ENCODE results near the gene MYO15B.

The MYO15B gene

GRCh38 chr17:75642784-75643642, 55.4 kb downstream of the MYO15B start:
- DNase-seq (ENCODE audit: low read depth in 2 of 2): no peak
- H3K4me3 ChIP-seq (replicated peaks in 1 of 2; ENCODE audit: low read depth in 2 of 2, low read length in 2 of 2): no peak overlapping the region
- no peak for TF ChIP-seq CTCF (IDR thresholded peaks at IDR 0.05; ENCODE audit: low read depth, low read length)

- TF ChIP-seq CTCF (IDR thresholded peaks at IDR 0.05; ENCODE audit: low read depth, low read length): no peak
- no peak for DNase-seq (ENCODE audit: low read depth in 2 of 2)
- no peak overlapping the region for H3K4me3 ChIP-seq (replicated peaks in 1 of 2; ENCODE audit: low read depth in 2 of 2, low read length in 2 of 2)
Observed at GRCh38 chr17:75643643-75644017, 56.0 kb downstream of the MYO15B start.

- H3K4me3 ChIP-seq (replicated peaks in 1 of 2; ENCODE audit: low read depth in 2 of 2, low read length in 2 of 2): no peak overlapping the region
- no peak for DNase-seq (ENCODE audit: low read depth in 2 of 2)
- no peak for TF ChIP-seq CTCF (IDR thresholded peaks at IDR 0.05; ENCODE audit: low read depth, low read length)
Observed at GRCh38 chr17:75645501-75645888, 57.9 kb downstream of the MYO15B start.

DNA sequence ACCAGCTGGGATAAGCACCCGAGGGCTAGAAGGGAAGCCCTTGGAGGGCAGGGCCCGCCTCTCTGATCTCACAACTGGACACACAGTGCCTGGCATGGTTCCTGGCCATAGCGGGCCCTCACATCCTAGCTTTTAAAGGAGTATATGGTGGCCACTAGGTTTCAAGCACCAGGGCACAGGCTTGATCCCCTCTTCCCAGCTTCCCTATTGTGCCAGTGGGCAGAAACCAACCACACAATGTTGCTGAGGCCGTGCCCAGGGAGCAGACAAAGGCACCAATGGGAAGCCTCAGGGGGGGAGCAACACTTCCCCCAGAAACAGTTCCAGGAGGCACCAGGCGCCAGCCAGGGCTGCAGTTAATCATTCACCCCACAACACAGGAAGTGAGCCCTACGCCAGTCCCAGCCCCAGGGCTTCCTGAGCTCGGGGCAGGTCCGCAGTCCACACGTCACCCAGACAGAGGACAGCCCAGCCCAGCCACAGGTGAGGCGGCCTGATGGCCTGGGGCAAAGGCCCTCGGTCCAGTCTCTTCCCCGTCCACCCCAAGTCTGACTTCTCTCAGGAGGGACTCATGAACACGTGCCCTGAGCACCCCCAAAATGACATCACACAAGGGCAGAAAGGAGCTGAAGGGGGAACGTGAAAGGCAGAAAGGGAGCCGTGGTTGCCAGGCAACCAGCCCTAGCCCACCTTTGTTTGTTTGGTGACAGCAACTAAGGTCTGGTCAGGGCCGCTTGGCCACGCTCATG, 58.5 kb downstream of the MYO15B start:
- no peak overlapping the region for H3K4me3 ChIP-seq (replicated peaks in 1 of 2; ENCODE audit: low read depth in 2 of 2, low read length in 2 of 2)
- no peak for TF ChIP-seq CTCF (IDR thresholded peaks at IDR 0.05; ENCODE audit: low read depth, low read length)
- DNase-seq (ENCODE audit: low read depth in 2 of 2): no peak

DNA sequence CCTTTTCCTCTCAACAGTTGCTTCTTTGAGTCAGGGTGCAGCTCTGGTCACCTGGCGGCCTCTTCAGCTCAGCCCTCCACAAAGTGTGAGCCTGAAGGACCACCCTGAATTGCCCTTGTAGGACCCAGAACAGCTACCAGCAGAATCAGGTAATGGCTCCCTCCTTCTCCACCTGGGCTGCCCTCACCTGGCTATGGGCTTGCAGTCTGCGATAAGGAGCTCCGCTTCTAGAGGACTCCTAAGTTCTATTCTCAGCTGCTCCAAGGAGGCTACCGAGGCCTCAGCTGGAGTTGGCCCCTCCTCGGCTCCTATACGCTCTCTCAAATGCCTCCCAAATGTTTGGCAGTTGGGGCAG, 59.0 kb downstream of the MYO15B start:
- H3K4me3 ChIP-seq (replicated peaks in 1 of 2; ENCODE audit: low read depth in 2 of 2, low read length in 2 of 2): no peak overlapping the region
- TF ChIP-seq CTCF (IDR thresholded peaks at IDR 0.05; ENCODE audit: low read depth, low read length): no peak

DNA sequence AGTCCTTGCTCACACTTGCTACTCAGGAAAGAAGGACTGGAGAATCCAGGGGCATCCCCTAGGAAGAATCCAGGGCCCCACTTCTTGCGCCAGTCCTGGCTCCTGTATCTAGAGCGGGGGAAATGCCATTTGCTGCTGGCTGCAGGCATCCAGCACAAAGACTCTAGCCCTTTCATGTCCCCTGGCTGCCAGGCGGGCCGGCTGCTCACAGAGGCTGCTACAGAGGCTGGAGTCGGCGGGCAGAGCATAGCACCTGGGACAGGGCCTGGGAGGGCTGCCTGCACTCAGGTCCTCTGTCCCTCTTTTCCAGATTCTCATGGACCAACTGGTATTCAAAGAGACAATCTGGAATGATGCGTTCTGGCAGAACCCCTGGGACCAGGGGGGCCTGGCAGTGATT, 59.5 kb downstream of the MYO15B start:
- H3K4me3 ChIP-seq (replicated peaks in 1 of 2; ENCODE audit: low read depth in 2 of 2, low read length in 2 of 2): no peak overlapping the region
- no peak for DNase-seq (ENCODE audit: low read depth in 2 of 2)
- TF ChIP-seq CTCF (IDR thresholded peaks at IDR 0.05; ENCODE audit: low read depth, low read length): no peak

More for the DNA sequence above, 59.0 kb downstream of the MYO15B start:
- no peak for DNase-seq (ENCODE audit: low read depth in 2 of 2)
